Left lung (tissue), 10 donors: ENCODE data around the gene MTURN. TPM values are rescaled to one million over a fixed set of nuclear protein-coding genes. Genes with fewer than 3 reads are reported as not detected.

Experiments
- ATAC-seq: fragments of 200-7000 bp; cut with Tn5 transposase; one replicate; pipeline ENCODE4 v1.9.1; 2020; ENCODE audit warnings: moderate library complexity
- DNase-seq, 4 donors: peaks; one replicate each; pipeline ENCODE4 v3.0.0-alpha.2; 2013 to 2020
- H3K27ac ChIP-seq, 2 donors: fragments of 200-600 bp; sonication (generic) in 1 of 2; one replicate each; pipeline versions ENCODE4 v1.5.0 to v1.8.0; 2020 to 2021
- H3K27me3 ChIP-seq, 2 donors: fragments of 200-600 bp; sonication (generic) in 1 of 2; one replicate each; pipeline versions ENCODE4 v1.5.0 to v1.8.0; 2020 to 2021
- H3K36me3 ChIP-seq, 2 donors: fragments of 200-600 bp; sonication (generic) in 1 of 2; one replicate each; pipeline versions ENCODE4 v1.5.0 to v1.8.0; 2020 to 2021
- H3K4me1 ChIP-seq, 2 donors: fragments of 200-600 bp; one replicate each; pipeline ENCODE4 v1.8.0; 2021
- H3K4me3 ChIP-seq, 2 donors: fragments of 200-600 bp; sonication (generic) in 1 of 2; one replicate each; pipeline versions ENCODE4 v1.5.0 to v1.8.0; 2020 to 2021; ENCODE audit warnings: mild to moderate bottlenecking in 1 of 2
- H3K9me3 ChIP-seq, 2 donors: fragments of 200-600 bp; sonication (generic) in 1 of 2; one replicate each; pipeline versions ENCODE4 v1.5.0 to v1.8.0; 2020 to 2021
- intact Hi-C, 2 donors: fragments of 100-400 bp; cut with DNase I; formaldehyde crosslinking; loops; one replicate each; pipeline versions ENCODE4 v1.11.2 to v1.14.2; 2022
- polyA plus RNA-seq, 6 donors: library from polyadenylated mRNA; unstranded; fragments of 120-200 nt; gene quantifications; one replicate each; pipeline ENCODE4 v1.2.1, GENCODE V29; 2013; ENCODE audit not compliant: insufficient read length in 6 of 6
- total RNA-seq, 2 donors: library from RNA; stranded (reverse); fragmentation: NEBNext Ultra II Directional; extraction: Animal tissue kit (Norgen Biotek cat#: 25700); gene quantifications; one replicate each; pipeline ENCODE4 v1.2.1, GENCODE V29; 2021
- TF ChIP-seq, protein P1 (sequence below), 2 donors: fragments of 200-600 bp; sonication (generic) in 1 of 2; IDR thresholded peaks; one replicate each; pipeline versions ENCODE4 v1.5.0 to v1.8.0; 2021; ENCODE audit warnings: antibody characterized with exemption in 2 of 2
- donor health status: DM: no; HTN: yes; CAD: no.
- donor health status: DM: no; HTN: no; CAD: no.

The MTURN gene
- total and polyA plus RNA-seq, 8 donors: 15.6 to 78.2 (median 67.0) TPM

DNA sequence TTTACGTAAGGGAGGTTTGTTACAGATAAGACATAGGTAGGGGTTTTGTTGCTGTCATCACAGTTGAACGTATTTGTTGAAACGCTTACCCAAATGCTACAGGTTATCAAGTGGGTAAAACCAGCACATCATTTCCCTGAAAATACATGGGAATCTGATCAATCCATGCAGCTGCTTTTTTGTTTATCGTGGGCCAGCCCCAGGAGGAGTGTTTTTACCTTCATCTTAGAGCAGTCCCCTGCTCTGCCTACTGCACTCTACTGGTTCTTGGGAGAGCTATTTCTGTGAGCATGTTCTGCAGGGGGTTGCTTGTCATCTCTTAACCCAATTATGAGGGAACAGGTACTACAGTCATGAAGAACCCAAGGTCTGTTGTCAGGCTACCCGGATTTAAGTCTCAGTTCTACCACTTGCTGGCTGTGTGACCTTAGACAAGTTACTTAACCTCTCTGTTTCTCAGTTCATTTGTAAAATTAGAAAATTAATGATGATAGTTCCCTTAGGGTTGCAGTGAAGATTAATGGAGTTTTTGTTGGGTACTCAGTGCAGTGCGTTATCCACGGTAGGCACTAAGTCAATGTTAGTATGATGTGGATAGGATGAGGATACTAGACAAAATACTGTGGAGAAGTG is 15.0 kb downstream of the MTURN start:
- DNase-seq (no peak), ATAC-seq (no peak)
- intact Hi-C loops: no loop called here
- Histone ChIP-seq H3K36me3 (no peaks in the 10 kb centered on the region), H3K9me3 (no peaks in the 10 kb centered on the region), H3K27me3 (no peaks in the 10 kb centered on the region), H3K4me1 (peaks cover 3 to 24% of the 10 kb centered on the region in 2 donors), H3K27ac (peak overlapping the region in 1 of 2 donors; percentile 74), H3K4me3 (no peak overlapping the region)
- TF ChIP-seq, protein P1, sequence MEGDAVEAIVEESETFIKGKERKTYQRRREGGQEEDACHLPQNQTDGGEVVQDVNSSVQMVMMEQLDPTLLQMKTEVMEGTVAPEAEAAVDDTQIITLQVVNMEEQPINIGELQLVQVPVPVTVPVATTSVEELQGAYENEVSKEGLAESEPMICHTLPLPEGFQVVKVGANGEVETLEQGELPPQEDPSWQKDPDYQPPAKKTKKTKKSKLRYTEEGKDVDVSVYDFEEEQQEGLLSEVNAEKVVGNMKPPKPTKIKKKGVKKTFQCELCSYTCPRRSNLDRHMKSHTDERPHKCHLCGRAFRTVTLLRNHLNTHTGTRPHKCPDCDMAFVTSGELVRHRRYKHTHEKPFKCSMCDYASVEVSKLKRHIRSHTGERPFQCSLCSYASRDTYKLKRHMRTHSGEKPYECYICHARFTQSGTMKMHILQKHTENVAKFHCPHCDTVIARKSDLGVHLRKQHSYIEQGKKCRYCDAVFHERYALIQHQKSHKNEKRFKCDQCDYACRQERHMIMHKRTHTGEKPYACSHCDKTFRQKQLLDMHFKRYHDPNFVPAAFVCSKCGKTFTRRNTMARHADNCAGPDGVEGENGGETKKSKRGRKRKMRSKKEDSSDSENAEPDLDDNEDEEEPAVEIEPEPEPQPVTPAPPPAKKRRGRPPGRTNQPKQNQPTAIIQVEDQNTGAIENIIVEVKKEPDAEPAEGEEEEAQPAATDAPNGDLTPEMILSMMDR (IDR thresholded peaks at IDR 0.05): no peak

DNA sequence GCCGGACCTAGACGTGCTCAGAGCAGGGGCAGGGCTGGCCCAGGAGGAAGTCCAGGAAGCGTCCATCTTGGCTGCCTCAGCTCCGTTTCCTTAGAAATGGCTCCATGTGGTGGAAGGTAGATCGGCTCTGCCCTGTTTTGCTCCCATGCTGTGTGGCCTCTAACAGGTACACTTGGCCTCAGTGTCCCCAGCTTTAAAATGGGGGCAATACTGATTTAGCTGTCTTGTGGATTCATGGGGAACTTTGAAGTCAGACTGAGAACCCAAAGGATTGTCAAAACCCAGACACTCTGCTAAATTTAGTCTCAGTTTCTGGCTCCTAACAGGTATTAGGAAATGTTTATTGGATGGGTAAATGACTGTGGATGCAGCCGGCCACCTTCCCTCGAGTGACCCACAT is 15.9 kb downstream of the MTURN start:
- Histone ChIP-seq H3K4me1 (peaks cover 3 to 23% of the 10 kb centered on the region in 2 donors), H3K9me3 (no peaks in the 10 kb centered on the region), H3K27me3 (no peaks in the 10 kb centered on the region), H3K27ac (no peak overlapping the region), H3K4me3 (no peak overlapping the region), H3K36me3 (no peaks in the 10 kb centered on the region)
- TF ChIP-seq, protein P1 (IDR thresholded peaks at IDR 0.05): no peak
- DNase-seq (no peak), ATAC-seq (no peak)
- intact Hi-C loops: no loop called here

DNA sequence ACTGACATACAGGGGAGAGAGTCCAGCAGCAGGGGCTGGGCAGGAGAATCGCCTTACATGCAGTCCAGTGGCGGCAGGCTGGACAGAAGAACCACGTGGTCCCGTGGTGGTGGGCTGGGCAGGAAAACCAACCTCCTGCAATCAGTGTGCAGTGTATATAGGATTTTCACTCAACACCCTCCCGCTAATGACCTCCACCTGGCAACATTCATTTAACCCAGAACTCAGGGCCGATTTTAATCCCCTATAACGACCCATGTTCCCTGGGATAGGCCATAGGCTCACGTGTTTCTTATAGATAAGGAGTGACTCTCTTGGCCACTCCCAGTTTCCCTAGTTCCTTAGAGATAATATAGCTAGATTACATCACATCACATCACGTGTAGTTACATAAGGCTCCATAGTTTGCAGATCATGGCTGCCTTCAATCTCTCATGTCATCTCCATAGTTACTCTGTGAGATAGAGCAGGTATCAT is 19.4 kb downstream of the MTURN start:
- DNase-seq: no peak

DNA sequence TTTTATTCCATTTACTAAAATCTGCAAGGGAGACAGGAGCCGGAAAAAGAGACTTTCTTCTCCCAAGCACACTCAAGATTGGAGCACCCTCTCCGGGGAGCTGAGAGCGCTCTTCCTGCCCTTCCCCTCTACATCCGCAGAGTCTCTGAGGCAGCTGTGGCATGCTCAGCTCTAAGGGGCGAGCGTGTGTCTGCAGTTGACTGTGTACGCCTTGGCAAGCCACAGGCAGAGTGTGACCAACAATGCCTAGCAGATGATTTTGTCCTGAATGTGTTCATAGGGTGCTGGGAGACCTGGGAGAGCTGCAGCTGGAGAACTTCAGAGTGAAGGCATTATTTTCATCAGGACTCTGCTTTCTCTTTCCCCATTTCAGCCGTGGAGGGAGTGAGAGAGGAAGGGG is 20.7 kb downstream of the MTURN start:
- H3K4me1 ChIP-seq: peaks cover 4 to 27% of the 10 kb centered on the region in 2 donors
- H3K4me3 ChIP-seq: no peak overlapping the region
- TF ChIP-seq, protein P1 (IDR thresholded peaks at IDR 0.05): no peak
- no peak for DNase-seq
- no peaks in the 10 kb centered on the region for H3K9me3 ChIP-seq
- no peak overlapping the region for H3K27ac ChIP-seq
- peak; percentile 91 for ATAC-seq
- H3K36me3 ChIP-seq: no peaks in the 10 kb centered on the region
- no peaks in the 10 kb centered on the region for H3K27me3 ChIP-seq
- intact Hi-C loops: no loop called here

More for the DNA sequence above, 19.4 kb downstream of the MTURN start:
- TF ChIP-seq, protein P1 (IDR thresholded peaks at IDR 0.05): no peak
- Histone ChIP-seq H3K36me3 (no peaks in the 10 kb centered on the region), H3K4me3 (no peak overlapping the region), H3K4me1 (peaks cover 5 to 19% of the 10 kb centered on the region in 2 donors), H3K27me3 (no peaks in the 10 kb centered on the region), H3K27ac (no peak overlapping the region), H3K9me3 (no peaks in the 10 kb centered on the region)
- intact Hi-C loops: no loop called here
- no peak for ATAC-seq

DNA sequence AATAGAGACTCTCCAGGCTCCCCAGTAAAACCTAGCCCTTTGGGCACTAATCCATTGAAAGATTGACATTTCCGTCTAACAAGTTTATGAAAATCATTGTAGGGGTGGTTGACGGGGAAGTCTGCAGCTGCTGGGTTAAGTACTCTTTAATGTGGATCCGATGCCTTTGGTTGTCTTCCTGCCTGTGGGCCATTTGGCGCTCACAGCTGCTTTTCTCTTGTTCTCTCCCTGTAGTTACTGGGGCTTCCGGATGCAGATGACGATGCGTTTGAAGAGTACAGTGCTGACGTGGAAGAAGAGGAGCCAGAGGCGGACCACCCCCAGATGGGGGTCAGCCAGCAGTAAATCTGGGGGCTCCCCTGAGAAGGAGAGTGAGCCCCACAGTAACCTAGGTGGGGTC is 22.4 kb downstream of the MTURN start:
- DNase-seq (no peak), ATAC-seq (no peak)
- TF ChIP-seq, protein P1 (IDR thresholded peaks at IDR 0.05): no peak

More for the DNA sequence above, 22.4 kb downstream of the MTURN start:
- intact Hi-C loops: no loop called here
- Histone ChIP-seq H3K4me3 (no peak overlapping the region), H3K36me3 (no peaks in the 10 kb centered on the region), H3K4me1 (peaks cover 4 to 35% of the 10 kb centered on the region in 2 donors), H3K27me3 (no peaks in the 10 kb centered on the region), H3K27ac (no peak overlapping the region), H3K9me3 (no peaks in the 10 kb centered on the region)
